ENCODE data around the gene ACOX2.

- TF ChIP-seq, protein P1, sequence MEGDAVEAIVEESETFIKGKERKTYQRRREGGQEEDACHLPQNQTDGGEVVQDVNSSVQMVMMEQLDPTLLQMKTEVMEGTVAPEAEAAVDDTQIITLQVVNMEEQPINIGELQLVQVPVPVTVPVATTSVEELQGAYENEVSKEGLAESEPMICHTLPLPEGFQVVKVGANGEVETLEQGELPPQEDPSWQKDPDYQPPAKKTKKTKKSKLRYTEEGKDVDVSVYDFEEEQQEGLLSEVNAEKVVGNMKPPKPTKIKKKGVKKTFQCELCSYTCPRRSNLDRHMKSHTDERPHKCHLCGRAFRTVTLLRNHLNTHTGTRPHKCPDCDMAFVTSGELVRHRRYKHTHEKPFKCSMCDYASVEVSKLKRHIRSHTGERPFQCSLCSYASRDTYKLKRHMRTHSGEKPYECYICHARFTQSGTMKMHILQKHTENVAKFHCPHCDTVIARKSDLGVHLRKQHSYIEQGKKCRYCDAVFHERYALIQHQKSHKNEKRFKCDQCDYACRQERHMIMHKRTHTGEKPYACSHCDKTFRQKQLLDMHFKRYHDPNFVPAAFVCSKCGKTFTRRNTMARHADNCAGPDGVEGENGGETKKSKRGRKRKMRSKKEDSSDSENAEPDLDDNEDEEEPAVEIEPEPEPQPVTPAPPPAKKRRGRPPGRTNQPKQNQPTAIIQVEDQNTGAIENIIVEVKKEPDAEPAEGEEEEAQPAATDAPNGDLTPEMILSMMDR (IDR thresholded peaks at IDR 0.05; ENCODE audit: low read depth, low read length, poor library complexity, severe bottlenecking), result no peak
- no peak for TF ChIP-seq EZH2phosphoT487 (IDR thresholded peaks at IDR 0.05; ENCODE audit: borderline replicate concordance, low read length)
These were observed 66.5 kb downstream of the ACOX2 start for GRCh38 chr3:58470363-58471024.

All from DOHH2 (cell line).